PC-9 (cell line): ENCODE results near the gene OR8D1. TPM values are rescaled to one million over a fixed set of nuclear protein-coding genes. Genes with fewer than 3 reads are reported as not detected.
"Not testable (repeated sequence)": the region's sequence is repeated elsewhere in the genome, so short reads cannot be mapped to it uniquely, and the experiment has no call there.

Experiments
- BruUV-seq: library from RNA; stranded (reverse); fragments of 400-500 nt; replicated peaks from 2 replicates; lab custom pipeline; 2021; lab: Mats Ljungman, UMichigan
- CTCF ChIA-PET: fragments of 300-600 bp; sonication (Branson Sonifier 250); formaldehyde crosslinking; loops from one replicate; lab custom pipeline; 2022; ENCODE audit warnings: antibody characterized with exemption; lab: Charles Lee
- POLR2A ChIA-PET: fragments of 300-600 bp; sonication (Branson Sonifier 250); formaldehyde crosslinking; loops from one replicate; lab custom pipeline; 2022; ENCODE audit warnings: antibody characterized with exemption; ENCODE audit not compliant: unreplicated experiment; lab: Charles Lee
- DNase-seq, 2 experiments: peaks; one replicate each; pipeline versions ENCODE4 v3.0.0 to v3.0.0-alpha.2; 2015 to 2022; ENCODE audit warnings: mixed read lengths in 1 of 2
- H2AFZ ChIP-seq: fragments of 200-600 bp; sonication (generic); 2 replicates; pipeline ENCODE4 v1.8.1; 2017; ENCODE audit warnings: antibody characterized with exemption
- H3F3A ChIP-seq: fragments of 200-600 bp; sonication (generic); 2 replicates; pipeline ENCODE4 v1.8.1; 2017; ENCODE audit warnings: antibody characterized with exemption, mild to moderate bottlenecking, low read depth; ENCODE audit not compliant: insufficient read depth
- H3K27ac ChIP-seq: fragments of 200-600 bp; sonication (generic); 2 replicates; pipeline ENCODE4 v1.6.1; 2016; ENCODE audit warnings: mixed run types
- H3K27me3 ChIP-seq: fragments of 200-600 bp; sonication (generic); 2 replicates; pipeline ENCODE4 v1.6.1; 2016; ENCODE audit warnings: low read depth, mixed run types; ENCODE audit not compliant: insufficient read depth
- H3K36me3 ChIP-seq: fragments of 200-600 bp; sonication (generic); 2 replicates; pipeline ENCODE4 v1.6.1; 2016; ENCODE audit warnings: low read depth, mixed run types
- H3K4me1 ChIP-seq: fragments of 200-600 bp; sonication (generic); replicated peaks from 2 replicates; pipeline ENCODE4 v1.6.1; 2016; ENCODE audit warnings: mixed run types; ENCODE audit not compliant: insufficient read depth
- H3K4me2 ChIP-seq: fragments of 200-600 bp; sonication (generic); 2 replicates; pipeline ENCODE4 v1.6.1; 2017; ENCODE audit warnings: mixed run types
- H3K4me3 ChIP-seq: fragments of 200-600 bp; sonication (generic); 2 replicates; pipeline ENCODE4 v1.6.1; 2016; ENCODE audit warnings: mixed run types
- H3K79me2 ChIP-seq: fragments of 200-600 bp; sonication (generic); 2 replicates; pipeline ENCODE4 v1.6.1; 2017; ENCODE audit warnings: low read depth, mixed run types
- H3K9me2 ChIP-seq: fragments of 200-600 bp; sonication (generic); 2 replicates; pipeline ENCODE4 v1.8.1; 2017; ENCODE audit warnings: mild to moderate bottlenecking; ENCODE audit not compliant: insufficient read depth
- H3K9me3 ChIP-seq: fragments of 200-600 bp; sonication (generic); 2 replicates; pipeline ENCODE4 v1.8.1; 2016; ENCODE audit warnings: low read depth; ENCODE audit not compliant: insufficient read depth
- H4K20me1 ChIP-seq: fragments of 200-600 bp; sonication (generic); 2 replicates; pipeline ENCODE4 v1.8.1; 2017; ENCODE audit not compliant: insufficient read depth
- CTCF ChIP-seq: fragments of 200-600 bp; sonication (generic); conservative IDR thresholded peaks from 2 replicates; pipeline ENCODE4 v1.6.1; 2017; ENCODE audit warnings: mixed run types, antibody characterized with exemption, mild to moderate bottlenecking, moderate library complexity
- EZH2 ChIP-seq: fragments of 200-600 bp; sonication (generic); IDR thresholded peaks from 2 replicates; pipeline ENCODE4 v1.8.0; 2017; ENCODE audit warnings: antibody characterized with exemption, low read depth
- intact Hi-C: fragments of 100-400 bp; cut with micrococcal nuclease; formaldehyde crosslinking; loops from one replicate; pipeline ENCODE4 v1.10.0; 2022; ENCODE audit not compliant: unreplicated experiment
- total RNA-seq: library from RNA; stranded (reverse); gene quantifications from 2 replicates; pipeline ENCODE4 v1.2.3, GENCODE V29; 2021

OR8D1 gene
- total RNA-seq, 1 experiment from 2014 or later: not detected

GRCh38 chr11:124277207-124277606 lies 36.5 kb downstream of the OR8D1 start:
- TF ChIP-seq EZH2 (no peak), CTCF (no peak)
- ChIA-PET CTCF (no interaction called here), POLR2A (no interaction called here)
- intact Hi-C loops: no loop called here
- no TSS peak for BruUV-seq
- Histone ChIP-seq H3K4me2 (no peak overlapping the region), H3K79me2 (no peaks in the 10 kb centered on the region), H3K9me3 (no peaks in the 10 kb centered on the region), H3K36me3 (no peaks in the 10 kb centered on the region), H3K27me3 (no peaks in the 10 kb centered on the region), H2AFZ (no peak overlapping the region), H3K4me1 (no peaks in the 10 kb centered on the region), H3K9me2 (no peaks in the 10 kb centered on the region), H3K4me3 (no peak overlapping the region), H3F3A (no peaks in the 10 kb centered on the region), H3K27ac (no peak overlapping the region), H4K20me1 (no peaks in the 10 kb centered on the region)
- DNase-seq: no peak

GRCh38 chr11:124276081-124276480 lies 37.7 kb downstream of the OR8D1 start:
- intact Hi-C loops: no loop called here
- H3K4me1 ChIP-seq: no peaks in the 10 kb centered on the region
- no peaks in the 10 kb centered on the region for H3K36me3 ChIP-seq
- no peaks in the 10 kb centered on the region for H3K27me3 ChIP-seq
- no TSS peak for BruUV-seq
- no peaks in the 10 kb centered on the region for H3F3A ChIP-seq
- POLR2A ChIA-PET: no interaction called here
- CTCF ChIA-PET: no interaction called here
- no peak overlapping the region for H2AFZ ChIP-seq
- H3K9me3 ChIP-seq: no peaks in the 10 kb centered on the region
- no peaks in the 10 kb centered on the region for H4K20me1 ChIP-seq
- TF ChIP-seq CTCF (no peak), EZH2 (no peak)
- H3K9me2 ChIP-seq: no peaks in the 10 kb centered on the region
- no peaks in the 10 kb centered on the region for H3K79me2 ChIP-seq
- H3K4me2 ChIP-seq: no peak overlapping the region
- no peak overlapping the region for H3K4me3 ChIP-seq
- H3K27ac ChIP-seq: no peak overlapping the region
- DNase-seq: no peak

DNA sequence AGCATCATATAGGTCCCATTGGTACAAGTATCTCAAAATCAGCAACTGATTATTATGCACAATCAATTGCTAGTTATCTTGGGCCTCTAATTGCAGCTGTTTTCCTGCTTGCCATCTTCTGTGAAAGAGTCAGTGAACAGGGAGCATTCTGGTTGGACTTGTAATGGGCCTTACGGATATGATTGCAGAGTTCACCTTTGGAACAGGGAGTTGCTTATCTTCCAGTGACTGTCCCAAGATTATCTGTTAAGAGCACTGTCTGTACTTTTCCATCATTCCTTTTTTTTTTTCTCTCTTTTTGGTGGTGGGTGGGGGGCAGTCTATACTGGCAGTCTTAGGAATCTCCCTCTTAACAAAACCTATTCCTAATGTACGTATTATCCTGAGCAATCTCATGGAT lies 39.7 kb downstream of the OR8D1 start:
- no peak for TF ChIP-seq EZH2
- TF ChIP-seq CTCF: no peak
- no TSS peak for BruUV-seq
- POLR2A ChIA-PET: no interaction called here
- CTCF ChIA-PET: no interaction called here
- Histone ChIP-seq H3K27ac (no peak overlapping the region), H3K27me3 (no peaks in the 10 kb centered on the region), H3K9me2 (no peaks in the 10 kb centered on the region), H3K36me3 (no peaks in the 10 kb centered on the region), H3K79me2 (no peaks in the 10 kb centered on the region), H3K4me3 (no peak overlapping the region), H3K9me3 (no peaks in the 10 kb centered on the region), H4K20me1 (no peaks in the 10 kb centered on the region), H3K4me1 (no peaks in the 10 kb centered on the region), H2AFZ (no peak overlapping the region), H3K4me2 (no peak overlapping the region), H3F3A (no peaks in the 10 kb centered on the region)
- intact Hi-C loops: no loop called here
- DNase-seq: no peak

- intact Hi-C loops, POLR2A ChIA-PET, H3K79me2 ChIP-seq, DNase-seq, H3K9me3 ChIP-seq, H3K4me2 ChIP-seq, H3F3A ChIP-seq, H3K9me2 ChIP-seq, H3K4me3 ChIP-seq, H3K27me3 ChIP-seq, H3K27ac ChIP-seq, CTCF ChIA-PET, H2AFZ ChIP-seq, H4K20me1 ChIP-seq, H3K36me3 ChIP-seq, BruUV-seq, H3K4me1 ChIP-seq: not testable (repeated sequence)
These were observed 42.9 kb downstream of the OR8D1 start for GRCh38 chr11:124270886-124271285.

GRCh38 chr11:124265041-124265440 lies 48.7 kb downstream of the OR8D1 start:
- not testable (repeated sequence) for H3K9me2 ChIP-seq, BruUV-seq

More at GRCh38 chr11:124265041-124265440, 48.7 kb downstream of the OR8D1 start:
- H3K36me3 ChIP-seq, intact Hi-C loops, CTCF ChIA-PET, H3F3A ChIP-seq, H3K9me3 ChIP-seq, H3K4me1 ChIP-seq, H3K4me2 ChIP-seq, H4K20me1 ChIP-seq, H3K27ac ChIP-seq, H3K27me3 ChIP-seq, H3K4me3 ChIP-seq, H2AFZ ChIP-seq, H3K79me2 ChIP-seq, DNase-seq: not testable (repeated sequence)
- POLR2A ChIA-PET: interaction anchor here (0.6 kb wide), 1 partner anchor 93 kb away, joined by 9 read pairs; no protein-coding TSS in a partner anchor
